SK-N-SH (cell line): Measurements from ENCODE around the gene ERC2.

ENCODE experiments used
- CTCF ChIP-seq: fragments of 200-600 bp; sonication (generic); IDR thresholded peaks from 2 replicates; pipeline ENCODE4 v1.6.1; 2017; ENCODE audit warnings: antibody characterized with exemption, mild to moderate bottlenecking, moderate library complexity
- MAX ChIP-seq: IDR thresholded peaks from 2 replicates; pipeline ENCODE4 v1.4.0; 2012; ENCODE audit warnings: low read depth
- POLR2AphosphoS5 ChIP-seq: IDR thresholded peaks from 2 replicates; pipeline ENCODE4 v1.6.1; 2012; ENCODE audit warnings: low read depth, low read length
- YY1 ChIP-seq: IDR thresholded peaks from 2 replicates; pipeline ENCODE4 v1.4.0; 2012; ENCODE audit warnings: low read depth, mild to moderate bottlenecking

GRCh38 chr3:55668359-55668758 lies 799.9 kb downstream of the ERC2 start:
- no peak for TF ChIP-seq YY1
- no peak for TF ChIP-seq POLR2AphosphoS5
- TF ChIP-seq CTCF: no peak
- TF ChIP-seq MAX: no peak
